ENCODE measurements around the gene MAGOHB.
"Not testable (repeated sequence)": the region's sequence is repeated elsewhere in the genome, so short reads cannot be mapped to it uniquely, and the experiment has no call there.

The MAGOHB gene

GRCh38 chr12:10613349-10614055 is at the start of gene MAGOHB:
TSS of gene MAGOHB (minus strand) at chr12:10613609. CDS start at chr12:10613532, 77 bp downstream.
- DNase-seq = peak; percentile 99

- no peak for DNase-seq
Measured at GRCh38 chr12:10661338-10661737, 47.9 kb upstream of the MAGOHB start.

GRCh38 chr12:10654003-10654402 is 40.6 kb upstream of the MAGOHB start:
- DNase-seq = no peak

GRCh38 chr12:10652192-10652591 is 38.8 kb upstream of the MAGOHB start:
- no peak for DNase-seq

GRCh38 chr12:10646576-10646975 is 33.2 kb upstream of the MAGOHB start:
- not testable (repeated sequence) for DNase-seq

GRCh38 chr12:10645910-10646309 is 32.5 kb upstream of the MAGOHB start:
- no peak for DNase-seq

GRCh38 chr12:10641735-10642500 is 28.5 kb upstream of the MAGOHB start:
- DNase-seq = no peak

GRCh38 chr12:10638728-10639127 is 25.3 kb upstream of the MAGOHB start:
- no peak for DNase-seq

GRCh38 chr12:10636611-10637010 is 23.2 kb upstream of the MAGOHB start:
- DNase-seq = no peak

- DNase-seq = no peak
Measured at GRCh38 chr12:10636124-10636523, 22.7 kb upstream of the MAGOHB start.

GRCh38 chr12:10635306-10635705 is 21.9 kb upstream of the MAGOHB start:
- no peak for DNase-seq

- no peak for DNase-seq
Measured at GRCh38 chr12:10634427-10634826, 21.0 kb upstream of the MAGOHB start.

- DNase-seq = no peak
Measured at GRCh38 chr12:10633541-10633940, 20.1 kb upstream of the MAGOHB start.

GRCh38 chr12:10632226-10632625 is 18.8 kb upstream of the MAGOHB start:
- DNase-seq = no peak

GRCh38 chr12:10624605-10625004 is 11.2 kb upstream of the MAGOHB start:
- no peak for DNase-seq

- no peak for DNase-seq
Measured at GRCh38 chr12:10623131-10623530, 9.7 kb upstream of the MAGOHB start.

GRCh38 chr12:10621278-10621677 is 7.9 kb upstream of the MAGOHB start:
- DNase-seq = no peak

- no peak for DNase-seq
Measured at GRCh38 chr12:10620078-10620779, 6.8 kb upstream of the MAGOHB start.

- no peak for DNase-seq
Measured at GRCh38 chr12:10618338-10618987, 5.1 kb upstream of the MAGOHB start.

GRCh38 chr12:10617863-10618262 is 4.5 kb upstream of the MAGOHB start:
- no peak for DNase-seq

GRCh38 chr12:10615532-10615931 is 2.1 kb upstream of the MAGOHB start:
- no peak for DNase-seq

GRCh38 chr12:10614056-10614370 is 604 bp upstream of the MAGOHB start:
- DNase-seq = no peak

GRCh38 chr12:10612984-10613348 is 443 bp downstream of the MAGOHB start:
- no peak for DNase-seq

- DNase-seq = no peak
Measured at GRCh38 chr12:10612110-10612509, 1.3 kb downstream of the MAGOHB start.

Data from activated T-cell treated with anti-CD3 and anti-CD28 coated beads, Interleukin-2, amount 50 U/mL, for 1 hour (primary cell).